NB4 (cell line): ENCODE data around the gene STYK1.

Experiments
- MYC ChIP-seq: IDR thresholded peaks from 2 replicates; pipeline ENCODE4 v1.6.1; 2011; ENCODE audit warnings: low read depth, low read length
- POLR2A ChIP-seq: IDR thresholded peaks from 2 replicates; pipeline ENCODE4 v1.6.1; 2011; ENCODE audit warnings: mild to moderate bottlenecking; ENCODE audit not compliant: insufficient read length; ENCODE audit errors: extremely low read depth
- TF ChIP-seq, protein P1 (sequence below): IDR thresholded peaks from one replicate; pipeline ENCODE4 v1.5.1; 2012; ENCODE audit warnings: low read depth, low read length

DNA sequence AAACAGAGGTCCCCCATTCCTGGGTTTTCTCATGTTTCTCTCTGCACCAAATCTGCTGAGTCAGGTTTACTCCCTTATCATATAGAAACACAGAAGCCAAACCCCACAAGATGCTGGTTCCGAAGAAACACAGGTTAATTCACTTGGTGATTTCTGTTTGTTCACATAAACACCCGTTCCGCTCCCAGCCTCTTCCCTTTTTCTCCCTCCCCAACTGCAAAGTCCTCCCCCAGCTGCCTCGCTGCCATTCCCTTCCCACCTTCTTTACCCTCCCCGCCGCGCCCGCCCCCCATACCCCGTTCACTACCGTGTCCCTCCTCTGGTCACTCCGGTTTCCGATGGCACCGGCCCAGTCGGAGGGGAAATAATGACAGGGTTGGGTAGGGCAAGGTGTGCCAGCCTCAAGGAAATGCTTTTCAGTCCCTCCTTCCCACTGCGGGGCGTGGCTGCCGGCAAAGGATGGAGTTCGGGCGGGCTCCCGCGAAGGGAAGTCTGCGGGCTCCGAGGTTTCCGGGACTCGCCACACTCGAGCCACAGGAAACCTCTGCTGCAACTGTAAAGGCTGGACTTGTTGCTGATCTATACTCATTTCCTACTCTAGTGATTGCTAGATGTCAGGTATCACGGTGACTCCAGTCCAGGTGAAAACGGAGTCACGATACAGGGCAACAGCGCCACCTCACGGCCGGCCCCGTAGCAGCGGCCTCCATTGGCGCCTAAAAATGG is at the start of gene STYK1:
- TF ChIP-seq, protein P1, sequence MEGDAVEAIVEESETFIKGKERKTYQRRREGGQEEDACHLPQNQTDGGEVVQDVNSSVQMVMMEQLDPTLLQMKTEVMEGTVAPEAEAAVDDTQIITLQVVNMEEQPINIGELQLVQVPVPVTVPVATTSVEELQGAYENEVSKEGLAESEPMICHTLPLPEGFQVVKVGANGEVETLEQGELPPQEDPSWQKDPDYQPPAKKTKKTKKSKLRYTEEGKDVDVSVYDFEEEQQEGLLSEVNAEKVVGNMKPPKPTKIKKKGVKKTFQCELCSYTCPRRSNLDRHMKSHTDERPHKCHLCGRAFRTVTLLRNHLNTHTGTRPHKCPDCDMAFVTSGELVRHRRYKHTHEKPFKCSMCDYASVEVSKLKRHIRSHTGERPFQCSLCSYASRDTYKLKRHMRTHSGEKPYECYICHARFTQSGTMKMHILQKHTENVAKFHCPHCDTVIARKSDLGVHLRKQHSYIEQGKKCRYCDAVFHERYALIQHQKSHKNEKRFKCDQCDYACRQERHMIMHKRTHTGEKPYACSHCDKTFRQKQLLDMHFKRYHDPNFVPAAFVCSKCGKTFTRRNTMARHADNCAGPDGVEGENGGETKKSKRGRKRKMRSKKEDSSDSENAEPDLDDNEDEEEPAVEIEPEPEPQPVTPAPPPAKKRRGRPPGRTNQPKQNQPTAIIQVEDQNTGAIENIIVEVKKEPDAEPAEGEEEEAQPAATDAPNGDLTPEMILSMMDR = peak; percentile 69
- TF ChIP-seq POLR2A = no peak
- TF ChIP-seq MYC = no peak
